Suprapubic skin (tissue), 4 donors: ENCODE results near the gene DRG2. TPM values are rescaled to one million over a fixed set of nuclear protein-coding genes. Genes with fewer than 3 reads are reported as not detected.

Experiments used
- DNase-seq, 2 donors: peaks; one replicate each; pipeline ENCODE4 v3.0.0-alpha.2; 2019; ENCODE audit warnings: low spot score in 2 of 2
- H3K27ac ChIP-seq: fragments of 200-600 bp; sonication (generic); one replicate; pipeline ENCODE4 v1.5.1; 2019
- H3K27me3 ChIP-seq: fragments of 200-600 bp; sonication (generic); one replicate; pipeline ENCODE4 v1.5.1; 2019
- H3K36me3 ChIP-seq: fragments of 200-600 bp; sonication (generic); one replicate; pipeline ENCODE4 v1.5.1; 2019
- H3K4me1 ChIP-seq: fragments of 200-600 bp; sonication (generic); one replicate; pipeline ENCODE4 v1.5.1; 2019
- H3K4me3 ChIP-seq: fragments of 200-600 bp; sonication (generic); one replicate; pipeline ENCODE4 v1.5.1; 2019; ENCODE audit warnings: mild to moderate bottlenecking
- H3K9me3 ChIP-seq: fragments of 200-600 bp; sonication (generic); one replicate; pipeline ENCODE4 v1.5.1; 2019
- EP300 ChIP-seq: sonication (generic); formaldehyde crosslinking; IDR thresholded peaks from one replicate; pipeline ENCODE4 v1.6.1; 2017; ENCODE audit warnings: antibody characterized with exemption
- POLR2A ChIP-seq, 2 donors: fragments of 450-650 bp; IDR thresholded peaks; one replicate each; pipeline ENCODE4 v1.6.1; 2017; ENCODE audit warnings: antibody characterized with exemption in 2 of 2, mild to moderate bottlenecking in 2 of 2, moderate library complexity in 2 of 2
- POLR2AphosphoS5 ChIP-seq, 3 donors: sonication (generic); formaldehyde crosslinking; IDR thresholded peaks; one replicate each; pipeline ENCODE4 v1.6.1; 2017; ENCODE audit warnings: antibody characterized with exemption in 3 of 3
- WGBS: methylation state at CpG from one replicate; pipeline ENCODE4 v1.1.5; 2018; 5-methylcytosine and 5-hydroxymethylcytosine counted together
- total RNA-seq, 4 donors: library from RNA; depleted of rRNA; stranded (reverse); fragments of >200 nt; gene quantifications; one replicate each; pipeline ENCODE4 v1.1.0, GENCODE V29; 2016
- TF ChIP-seq, protein P1 (sequence below), 2 donors: fragments of 200-600 bp in 1 of 2; fragments of 450-650 bp in 1 of 2; sonication (generic) in 1 of 2; IDR thresholded peaks; one replicate each; pipeline ENCODE4 v1.5.1; 2016 to 2019; ENCODE audit warnings: antibody characterized with exemption in 2 of 2, mild to moderate bottlenecking in 1 of 2, moderate library complexity in 1 of 2

Gene DRG2
- total RNA-seq, 4 donors from 2014 or later = 34.6 to 44.0 (median 37.9) TPM

GRCh38 chr17:18041776-18042175 is 46.0 kb upstream of the DRG2 start:
- peaks cover 47% of the 10 kb centered on the region for H3K4me1 ChIP-seq
- TF ChIP-seq, protein P1, sequence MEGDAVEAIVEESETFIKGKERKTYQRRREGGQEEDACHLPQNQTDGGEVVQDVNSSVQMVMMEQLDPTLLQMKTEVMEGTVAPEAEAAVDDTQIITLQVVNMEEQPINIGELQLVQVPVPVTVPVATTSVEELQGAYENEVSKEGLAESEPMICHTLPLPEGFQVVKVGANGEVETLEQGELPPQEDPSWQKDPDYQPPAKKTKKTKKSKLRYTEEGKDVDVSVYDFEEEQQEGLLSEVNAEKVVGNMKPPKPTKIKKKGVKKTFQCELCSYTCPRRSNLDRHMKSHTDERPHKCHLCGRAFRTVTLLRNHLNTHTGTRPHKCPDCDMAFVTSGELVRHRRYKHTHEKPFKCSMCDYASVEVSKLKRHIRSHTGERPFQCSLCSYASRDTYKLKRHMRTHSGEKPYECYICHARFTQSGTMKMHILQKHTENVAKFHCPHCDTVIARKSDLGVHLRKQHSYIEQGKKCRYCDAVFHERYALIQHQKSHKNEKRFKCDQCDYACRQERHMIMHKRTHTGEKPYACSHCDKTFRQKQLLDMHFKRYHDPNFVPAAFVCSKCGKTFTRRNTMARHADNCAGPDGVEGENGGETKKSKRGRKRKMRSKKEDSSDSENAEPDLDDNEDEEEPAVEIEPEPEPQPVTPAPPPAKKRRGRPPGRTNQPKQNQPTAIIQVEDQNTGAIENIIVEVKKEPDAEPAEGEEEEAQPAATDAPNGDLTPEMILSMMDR (IDR thresholded peaks at IDR 0.05) = no peak
- TF ChIP-seq POLR2AphosphoS5 (IDR thresholded peaks at IDR 0.05) (no peak), POLR2A (IDR thresholded peaks at IDR 0.05) (no peak), EP300 (no peak)
- peaks cover 11% of the 10 kb centered on the region for H3K36me3 ChIP-seq
- H3K9me3 ChIP-seq = no peaks in the 10 kb centered on the region
- no peak for DNase-seq
- no peaks in the 10 kb centered on the region for H3K27me3 ChIP-seq
- H3K4me3 ChIP-seq = no peak overlapping the region
- no peak overlapping the region for H3K27ac ChIP-seq
- 20% methylated on average over 1 of the region's 1 CpG for WGBS

DNA sequence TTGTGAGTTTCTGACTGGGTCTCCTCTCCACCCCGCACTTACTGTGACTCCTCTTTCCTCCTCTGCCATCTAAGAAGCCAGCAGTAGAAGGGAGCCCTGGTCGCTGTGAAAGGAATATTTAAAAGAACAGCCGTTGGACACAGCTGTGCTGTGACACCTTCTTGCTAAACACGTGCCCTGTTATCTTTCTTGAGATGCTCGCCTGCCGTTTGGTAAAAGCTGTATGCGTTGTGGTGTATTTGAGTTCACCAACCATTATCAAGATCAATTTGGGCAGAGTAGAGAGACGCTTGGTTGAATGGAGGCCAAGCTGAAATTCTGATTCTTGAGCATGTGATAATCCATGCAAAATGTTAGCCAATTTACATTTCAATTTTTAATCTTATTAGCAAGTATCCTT is 44.8 kb upstream of the DRG2 start:
- TF ChIP-seq, protein P1 (IDR thresholded peaks at IDR 0.05) = no peak
- no peak for TF ChIP-seq POLR2AphosphoS5 (IDR thresholded peaks at IDR 0.05)
- TF ChIP-seq POLR2A (IDR thresholded peaks at IDR 0.05) = no peak
- no peak for TF ChIP-seq EP300

DNA sequence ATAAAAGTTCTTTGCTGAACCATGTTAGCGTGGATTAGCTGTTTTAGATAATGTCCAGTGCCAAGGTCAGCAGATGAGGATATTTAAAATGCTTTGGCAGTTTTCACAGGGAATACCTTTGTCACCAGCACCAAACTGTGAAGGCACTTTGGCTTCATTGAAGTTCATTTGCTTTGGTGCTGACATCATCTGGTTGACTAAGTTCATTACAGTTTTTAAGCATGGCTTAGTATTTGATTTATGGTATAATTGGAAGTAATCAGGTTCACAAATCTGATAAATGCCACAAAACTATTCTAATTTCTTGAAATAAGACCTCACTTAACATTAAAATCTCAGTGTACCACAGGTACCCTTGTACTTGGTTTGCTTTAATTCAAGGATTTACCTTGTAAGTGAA is 44.3 kb upstream of the DRG2 start:
- no peak for TF ChIP-seq POLR2A (IDR thresholded peaks at IDR 0.05)
- no peak for TF ChIP-seq POLR2AphosphoS5 (IDR thresholded peaks at IDR 0.05)
- TF ChIP-seq, protein P1 (IDR thresholded peaks at IDR 0.05) = no peak
- no peak for TF ChIP-seq EP300
- Histone ChIP-seq H3K36me3 (peaks cover 20% of the 10 kb centered on the region), H3K9me3 (no peaks in the 10 kb centered on the region), H3K27me3 (no peaks in the 10 kb centered on the region), H3K4me1 (peaks cover 29% of the 10 kb centered on the region), H3K4me3 (no peak overlapping the region), H3K27ac (no peak overlapping the region)
- DNase-seq = no peak
- WGBS = 68% methylated on average over 1 of the region's 1 CpG

More for the DNA sequence above, 44.8 kb upstream of the DRG2 start:
- Histone ChIP-seq H3K36me3 (peaks cover 20% of the 10 kb centered on the region), H3K4me3 (no peak overlapping the region), H3K9me3 (no peaks in the 10 kb centered on the region), H3K4me1 (peaks cover 34% of the 10 kb centered on the region), H3K27me3 (no peaks in the 10 kb centered on the region), H3K27ac (no peak overlapping the region)
- DNase-seq = no peak
- 72% methylated on average over 8 of the region's 8 CpGs for WGBS

- Histone ChIP-seq H3K27me3 (no peaks in the 10 kb centered on the region), H3K9me3 (no peaks in the 10 kb centered on the region), H3K36me3 (peaks cover 20% of the 10 kb centered on the region), H3K4me3 (no peak overlapping the region), H3K4me1 (peaks cover 28% of the 10 kb centered on the region), H3K27ac (no peak overlapping the region)
- WGBS = 91% methylated on average over 3 of the region's 3 CpGs
- no peak for DNase-seq
- TF ChIP-seq POLR2AphosphoS5 (IDR thresholded peaks at IDR 0.05) (no peak), EP300 (no peak), POLR2A (IDR thresholded peaks at IDR 0.05) (no peak)
- TF ChIP-seq, protein P1 (IDR thresholded peaks at IDR 0.05) = no peak
Observed at GRCh38 chr17:18044609-18045008, 43.1 kb upstream of the DRG2 start.

- Histone ChIP-seq H3K4me3 (no peak overlapping the region), H3K27me3 (no peaks in the 10 kb centered on the region), H3K4me1 (peaks cover 17% of the 10 kb centered on the region), H3K36me3 (peaks cover 20% of the 10 kb centered on the region), H3K9me3 (no peaks in the 10 kb centered on the region), H3K27ac (no peak overlapping the region)
- no peak for TF ChIP-seq POLR2A (IDR thresholded peaks at IDR 0.05)
- TF ChIP-seq POLR2AphosphoS5 (IDR thresholded peaks at IDR 0.05) = no peak
- no peak for TF ChIP-seq EP300
- TF ChIP-seq, protein P1 (IDR thresholded peaks at IDR 0.05) = no peak
- no peak for DNase-seq
- WGBS = 94% methylated on average over 3 of the region's 3 CpGs
Observed at GRCh38 chr17:18045691-18046350, 41.9 kb upstream of the DRG2 start.
